Parathyroid adenoma (tissue), 2 donors: Measurements from ENCODE around the gene RELN.

Experiments used
- H2AFZ ChIP-seq: fragments of 300-600 bp; sonication (generic); one replicate; pipeline ENCODE4 v1.7.0; 2017; ENCODE audit warnings: antibody characterized with exemption, mild to moderate bottlenecking
- H3K27ac ChIP-seq: fragments of 300-600 bp; sonication (generic); one replicate; pipeline ENCODE4 v1.7.0; 2017
- H3K27me3 ChIP-seq: fragments of 300-600 bp; sonication (generic); one replicate; pipeline ENCODE4 v1.7.0; 2017; ENCODE audit warnings: low read length; ENCODE audit not compliant: control insufficient read depth, insufficient read depth
- H3K36me3 ChIP-seq: fragments of 300-600 bp; sonication (generic); one replicate; pipeline ENCODE4 v1.7.0; 2017; ENCODE audit warnings: low read length; ENCODE audit not compliant: control insufficient read depth, insufficient read depth
- H3K4me1 ChIP-seq: fragments of 300-600 bp; sonication (generic); one replicate; pipeline ENCODE4 v1.7.0; 2017; ENCODE audit warnings: control low read depth
- H3K4me2 ChIP-seq: fragments of 300-600 bp; sonication (generic); one replicate; pipeline ENCODE4 v1.7.0; 2017; ENCODE audit warnings: low read length
- H3K4me3 ChIP-seq: fragments of 300-600 bp; sonication (generic); one replicate; pipeline ENCODE4 v1.7.0; 2017; ENCODE audit warnings: low read depth, low read length
- H3K79me2 ChIP-seq: fragments of 300-600 bp; sonication (generic); one replicate; pipeline ENCODE4 v1.7.0; 2017; ENCODE audit warnings: control low read depth
- H3K9ac ChIP-seq: fragments of 300-600 bp; sonication (generic); one replicate; pipeline ENCODE4 v1.7.0; 2017; ENCODE audit warnings: mild to moderate bottlenecking
- H3K9me3 ChIP-seq: fragments of 300-600 bp; sonication (generic); one replicate; pipeline ENCODE4 v1.7.0; 2017; ENCODE audit warnings: low read length; ENCODE audit not compliant: control insufficient read depth
- TF ChIP-seq, protein P1 (sequence below): fragments of 300-600 bp; sonication (generic); IDR thresholded peaks from one replicate; pipeline ENCODE4 v1.7.0; 2017; ENCODE audit warnings: antibody characterized with exemption, mild to moderate bottlenecking
- donor health status: primary hyperparathyroidism.

Gene RELN

DNA sequence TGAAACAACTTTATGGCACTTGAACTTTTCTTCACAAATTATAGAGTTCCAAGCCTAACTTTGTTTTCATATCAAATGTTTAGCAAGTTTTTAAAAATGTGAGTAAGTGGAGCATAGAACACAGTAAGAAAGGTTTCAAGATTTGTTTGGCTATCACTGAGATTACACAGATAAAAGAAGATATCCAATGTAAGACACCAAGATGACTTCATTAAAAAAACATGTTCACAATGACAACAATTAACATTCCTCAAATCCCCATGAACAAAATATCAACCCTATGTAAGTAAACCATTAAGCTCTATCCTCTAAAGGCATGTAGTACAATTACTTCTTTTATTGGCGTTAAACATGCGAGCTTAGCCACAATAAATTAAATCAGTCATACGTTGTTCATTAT lies 129.7 kb downstream of the RELN start:
- Histone ChIP-seq H3K4me1 (no peaks in the 10 kb centered on the region), H3K9ac (no peak overlapping the region), H3K27ac (no peak overlapping the region), H3K4me3 (no peak overlapping the region), H3K36me3 (no peaks in the 10 kb centered on the region), H2AFZ (no peak overlapping the region), H3K9me3 (no peaks in the 10 kb centered on the region), H3K4me2 (no peak overlapping the region), H3K79me2 (no peaks in the 10 kb centered on the region), H3K27me3 (no peaks in the 10 kb centered on the region)
- TF ChIP-seq, protein P1, sequence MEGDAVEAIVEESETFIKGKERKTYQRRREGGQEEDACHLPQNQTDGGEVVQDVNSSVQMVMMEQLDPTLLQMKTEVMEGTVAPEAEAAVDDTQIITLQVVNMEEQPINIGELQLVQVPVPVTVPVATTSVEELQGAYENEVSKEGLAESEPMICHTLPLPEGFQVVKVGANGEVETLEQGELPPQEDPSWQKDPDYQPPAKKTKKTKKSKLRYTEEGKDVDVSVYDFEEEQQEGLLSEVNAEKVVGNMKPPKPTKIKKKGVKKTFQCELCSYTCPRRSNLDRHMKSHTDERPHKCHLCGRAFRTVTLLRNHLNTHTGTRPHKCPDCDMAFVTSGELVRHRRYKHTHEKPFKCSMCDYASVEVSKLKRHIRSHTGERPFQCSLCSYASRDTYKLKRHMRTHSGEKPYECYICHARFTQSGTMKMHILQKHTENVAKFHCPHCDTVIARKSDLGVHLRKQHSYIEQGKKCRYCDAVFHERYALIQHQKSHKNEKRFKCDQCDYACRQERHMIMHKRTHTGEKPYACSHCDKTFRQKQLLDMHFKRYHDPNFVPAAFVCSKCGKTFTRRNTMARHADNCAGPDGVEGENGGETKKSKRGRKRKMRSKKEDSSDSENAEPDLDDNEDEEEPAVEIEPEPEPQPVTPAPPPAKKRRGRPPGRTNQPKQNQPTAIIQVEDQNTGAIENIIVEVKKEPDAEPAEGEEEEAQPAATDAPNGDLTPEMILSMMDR = no peak

DNA sequence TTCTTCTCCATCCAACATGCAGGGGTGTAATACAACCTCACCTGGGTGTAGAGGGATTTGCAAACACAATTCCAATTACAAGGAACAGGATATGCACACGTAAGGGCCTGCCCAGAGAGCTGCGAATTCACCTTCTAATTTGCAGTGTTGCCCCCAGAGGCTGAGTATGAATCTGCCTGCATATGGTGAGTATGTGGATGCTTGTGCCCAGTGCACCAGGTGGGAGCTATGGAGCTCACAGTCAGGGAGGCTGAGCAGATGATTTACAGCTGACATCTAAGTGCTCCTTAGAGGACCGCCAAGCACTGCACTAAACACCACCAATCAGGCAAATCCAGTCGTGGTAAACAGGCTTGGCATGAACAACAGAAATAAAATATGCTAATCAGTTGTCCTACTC lies 132.0 kb downstream of the RELN start:
- Histone ChIP-seq H3K9ac (no peak overlapping the region), H3K4me1 (no peaks in the 10 kb centered on the region), H3K4me3 (no peak overlapping the region), H3K36me3 (no peaks in the 10 kb centered on the region), H3K27ac (no peak overlapping the region), H2AFZ (no peak overlapping the region), H3K79me2 (no peaks in the 10 kb centered on the region), H3K9me3 (no peaks in the 10 kb centered on the region), H3K27me3 (no peaks in the 10 kb centered on the region), H3K4me2 (no peak overlapping the region)
- TF ChIP-seq, protein P1 = no peak

DNA sequence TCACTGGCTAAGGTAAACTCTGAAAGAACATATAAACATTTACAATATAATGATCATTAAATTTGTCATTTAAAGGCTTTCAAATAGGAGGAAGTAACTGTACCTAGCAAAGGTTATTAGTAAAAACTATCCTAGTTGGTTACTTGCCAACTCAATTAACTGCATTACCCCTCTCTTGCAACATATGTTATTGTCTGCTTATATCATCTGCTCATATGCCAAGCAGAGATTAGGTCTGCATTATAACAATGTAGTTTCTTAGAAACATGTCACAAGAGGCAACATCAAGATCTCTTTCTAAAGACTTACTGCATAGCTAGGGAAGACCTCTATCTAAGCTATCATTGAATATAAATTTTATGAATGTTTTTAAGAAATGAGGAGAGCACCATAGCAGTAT lies 132.5 kb downstream of the RELN start:
- H2AFZ ChIP-seq = no peak overlapping the region
- H3K36me3 ChIP-seq = no peaks in the 10 kb centered on the region
- H3K4me3 ChIP-seq = no peak overlapping the region

DNA sequence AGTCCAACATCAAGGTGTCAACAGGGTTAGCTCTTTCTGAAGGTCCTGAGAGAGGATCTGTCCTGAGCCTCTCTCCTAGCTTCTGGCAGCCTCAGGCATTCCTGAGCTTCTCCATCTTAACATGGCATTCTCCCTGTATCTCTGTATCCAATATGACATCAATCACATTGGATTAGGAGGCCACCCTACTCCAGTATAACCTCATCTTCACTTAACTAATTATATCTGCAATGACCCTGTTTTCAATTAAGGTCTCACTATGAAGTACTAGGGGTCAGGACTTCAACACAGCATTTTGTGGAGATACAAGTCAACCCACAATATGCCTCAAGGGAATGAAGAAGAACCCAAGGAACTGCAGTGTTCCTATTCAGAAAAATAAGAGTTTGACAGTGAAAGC lies 133.8 kb downstream of the RELN start:
- H3K4me2 ChIP-seq = no peak overlapping the region
- no peaks in the 10 kb centered on the region for H3K9me3 ChIP-seq
- no peaks in the 10 kb centered on the region for H3K27me3 ChIP-seq
- H2AFZ ChIP-seq = no peak overlapping the region
- no peak overlapping the region for H3K9ac ChIP-seq
- no peaks in the 10 kb centered on the region for H3K36me3 ChIP-seq
- no peak overlapping the region for H3K27ac ChIP-seq
- TF ChIP-seq, protein P1 = no peak
- H3K4me3 ChIP-seq = no peak overlapping the region
- H3K79me2 ChIP-seq = no peaks in the 10 kb centered on the region
- no peaks in the 10 kb centered on the region for H3K4me1 ChIP-seq

More for the DNA sequence above, 132.5 kb downstream of the RELN start:
- H3K27ac ChIP-seq = no peak overlapping the region
- no peaks in the 10 kb centered on the region for H3K9me3 ChIP-seq
- H3K4me2 ChIP-seq = no peak overlapping the region
- H3K79me2 ChIP-seq = no peaks in the 10 kb centered on the region
- no peaks in the 10 kb centered on the region for H3K27me3 ChIP-seq
- no peaks in the 10 kb centered on the region for H3K4me1 ChIP-seq
- no peak overlapping the region for H3K9ac ChIP-seq
- TF ChIP-seq, protein P1 = no peak

DNA sequence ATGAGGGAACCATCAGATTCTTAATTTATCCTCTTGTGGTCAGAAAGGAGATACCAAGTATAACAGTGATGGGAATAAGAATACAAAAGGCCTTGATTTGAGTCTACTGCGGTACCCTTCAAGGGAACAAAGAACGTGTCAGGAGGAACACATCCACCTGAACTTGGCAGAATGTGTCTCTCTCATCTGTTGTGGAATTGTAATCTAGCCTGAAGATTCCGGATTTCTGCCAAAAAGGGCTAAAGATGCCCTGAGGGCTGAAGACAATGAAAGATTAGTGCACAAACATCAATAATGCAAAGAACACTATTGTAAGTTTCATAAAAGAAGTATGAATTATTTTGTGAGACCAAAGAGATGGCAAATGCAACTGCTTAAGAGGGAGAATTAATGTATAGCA lies 134.8 kb downstream of the RELN start:
- Histone ChIP-seq H3K4me3 (no peak overlapping the region), H3K27me3 (no peaks in the 10 kb centered on the region), H3K9me3 (no peaks in the 10 kb centered on the region), H3K4me2 (no peak overlapping the region), H3K9ac (no peak overlapping the region), H3K4me1 (no peaks in the 10 kb centered on the region), H3K79me2 (no peaks in the 10 kb centered on the region), H3K27ac (no peak overlapping the region), H2AFZ (no peak overlapping the region), H3K36me3 (no peaks in the 10 kb centered on the region)
- TF ChIP-seq, protein P1 = no peak
